GM21528 (cell line): ENCODE data around the gene STAU1.
"Not testable (repeated sequence)": the region's sequence is repeated elsewhere in the genome, so short reads cannot be mapped to it uniquely, and the experiment has no call there.

Experiments
- ATAC-seq: cut with Tn5 transposase; IDR thresholded peaks from one replicate; pipeline ENCODE4 v1.9.1; 2021; ENCODE audit warnings: mild to moderate bottlenecking, moderate library complexity; ENCODE audit not compliant: unreplicated experiment, low FRiP score

Gene STAU1, protein sequence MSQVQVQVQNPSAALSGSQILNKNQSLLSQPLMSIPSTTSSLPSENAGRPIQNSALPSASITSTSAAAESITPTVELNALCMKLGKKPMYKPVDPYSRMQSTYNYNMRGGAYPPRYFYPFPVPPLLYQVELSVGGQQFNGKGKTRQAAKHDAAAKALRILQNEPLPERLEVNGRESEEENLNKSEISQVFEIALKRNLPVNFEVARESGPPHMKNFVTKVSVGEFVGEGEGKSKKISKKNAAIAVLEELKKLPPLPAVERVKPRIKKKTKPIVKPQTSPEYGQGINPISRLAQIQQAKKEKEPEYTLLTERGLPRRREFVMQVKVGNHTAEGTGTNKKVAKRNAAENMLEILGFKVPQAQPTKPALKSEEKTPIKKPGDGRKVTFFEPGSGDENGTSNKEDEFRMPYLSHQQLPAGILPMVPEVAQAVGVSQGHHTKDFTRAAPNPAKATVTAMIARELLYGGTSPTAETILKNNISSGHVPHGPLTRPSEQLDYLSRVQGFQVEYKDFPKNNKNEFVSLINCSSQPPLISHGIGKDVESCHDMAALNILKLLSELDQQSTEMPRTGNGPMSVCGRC

DNA sequence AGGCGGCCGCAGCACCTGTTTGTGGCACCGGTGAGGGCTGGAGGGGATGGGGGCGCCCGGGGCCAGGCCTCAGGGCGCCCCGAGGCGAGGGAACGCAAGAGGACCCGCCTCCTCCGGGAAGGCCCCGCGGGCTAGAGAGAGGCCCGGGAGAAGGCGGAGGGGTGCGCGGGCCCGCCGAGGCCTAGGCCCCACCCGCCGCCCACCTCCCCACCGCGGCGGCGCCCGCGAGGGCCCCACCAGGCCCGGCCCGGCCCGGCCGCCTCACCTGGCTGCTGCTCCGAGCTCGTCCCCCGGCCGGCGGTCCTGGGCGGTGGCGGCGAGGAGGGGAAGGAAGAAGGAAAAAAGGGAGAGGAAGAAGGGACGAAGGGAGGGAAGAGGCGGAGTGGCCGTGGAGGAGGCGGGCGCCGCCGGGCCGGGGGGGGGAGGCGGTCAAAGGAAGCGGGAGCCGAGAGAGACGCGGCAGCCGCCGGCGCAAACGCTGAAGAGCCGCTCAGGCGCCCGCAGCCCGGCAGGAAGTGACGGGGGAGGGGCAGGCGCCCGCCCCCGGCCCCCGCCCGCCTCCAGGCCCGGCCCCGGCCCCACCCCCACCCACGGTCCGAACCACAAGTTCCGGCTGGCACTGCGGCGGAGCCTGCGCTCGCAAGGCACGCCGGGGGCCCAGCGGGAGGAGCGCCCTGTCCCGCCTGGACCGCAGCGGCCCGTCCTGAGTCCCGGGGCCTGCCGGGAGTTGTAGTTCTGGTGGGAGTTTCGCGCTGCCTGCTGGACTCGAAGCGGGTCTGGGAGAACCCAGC is at the start of gene STAU1:
Gene STAU1 (minus strand): TSS at position 484 of the 791 bp plus-strand sequence. CDS start 22,133 bp downstream, outside the sequence.
- peak; percentile 86 for ATAC-seq

DNA sequence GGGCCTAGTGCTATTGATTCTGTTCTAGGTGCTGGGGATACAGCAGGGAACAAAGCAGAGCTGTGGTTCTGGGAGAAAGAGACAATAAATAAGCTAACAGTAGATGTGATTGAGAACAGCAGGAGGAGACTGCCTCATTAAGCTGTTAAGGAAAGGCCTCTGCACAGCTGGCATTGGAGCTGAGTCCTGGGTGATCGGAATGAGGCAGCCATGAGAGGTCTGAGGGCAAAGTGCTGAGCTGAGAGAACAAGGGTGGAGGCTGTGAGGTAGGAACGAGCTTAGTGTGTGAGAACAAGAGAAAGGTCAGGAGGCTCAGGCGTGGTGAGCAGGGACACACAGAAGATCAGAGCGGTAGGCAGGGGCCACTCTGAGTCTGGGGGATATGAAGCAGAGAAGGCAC is 49.4 kb upstream of the STAU1 start:
- no peak for ATAC-seq

DNA sequence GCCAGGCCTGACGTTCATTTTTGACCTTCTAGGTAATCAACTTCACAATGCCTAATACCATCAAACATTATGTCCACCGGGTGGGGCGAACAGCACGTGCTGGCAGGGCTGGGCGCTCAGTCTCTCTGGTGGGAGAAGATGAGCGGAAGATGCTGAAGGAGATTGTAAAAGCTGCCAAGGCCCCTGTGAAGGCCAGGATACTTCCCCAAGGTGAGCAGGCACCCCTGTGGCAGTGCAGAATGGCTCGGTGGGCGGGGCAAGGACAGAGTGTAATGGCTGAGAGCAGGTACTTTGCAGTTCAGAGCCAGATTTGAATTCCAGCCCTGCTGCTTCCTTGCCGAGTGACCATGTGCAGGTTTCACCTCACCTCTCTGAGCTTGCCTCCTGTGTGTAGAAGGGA is 48.2 kb upstream of the STAU1 start:
- ATAC-seq: no peak

DNA sequence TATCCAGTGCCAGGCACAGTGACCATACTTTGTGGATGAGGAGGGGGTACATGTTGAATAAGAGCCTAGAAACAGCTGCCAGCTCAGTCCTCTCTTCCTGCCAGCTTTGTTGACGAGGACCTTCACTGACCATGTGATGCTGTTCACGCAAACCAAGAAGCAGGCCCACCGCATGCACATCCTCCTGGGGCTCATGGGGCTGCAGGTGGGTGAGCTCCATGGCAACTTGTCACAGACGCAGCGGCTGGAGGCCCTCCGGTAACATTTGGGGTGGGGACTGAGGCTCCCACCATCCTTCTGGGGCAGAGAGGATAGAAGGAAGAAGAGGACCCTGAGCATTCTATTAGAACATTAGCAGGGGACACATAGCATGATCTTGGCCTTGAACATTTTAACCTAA is 46.7 kb upstream of the STAU1 start:
- ATAC-seq: no peak

DNA sequence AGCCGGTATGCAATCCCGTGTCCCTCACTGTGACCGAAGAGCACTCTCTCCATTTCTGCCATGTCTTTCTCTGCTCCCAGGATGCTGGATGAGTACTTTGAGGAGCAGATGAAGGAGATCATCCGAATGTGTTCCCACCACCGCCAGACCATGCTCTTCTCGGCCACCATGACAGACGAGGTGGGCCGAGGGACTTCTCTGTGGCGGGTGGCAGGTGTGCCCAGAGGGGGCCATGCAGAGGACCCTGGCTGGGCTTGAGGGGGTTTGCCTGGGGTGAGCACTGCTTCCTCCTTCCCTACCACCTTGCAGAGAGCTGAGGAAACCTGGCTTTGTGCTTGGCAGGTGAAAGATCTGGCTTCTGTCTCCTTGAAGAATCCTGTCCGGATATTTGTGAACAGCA is 45.1 kb upstream of the STAU1 start:
- no peak for ATAC-seq

DNA sequence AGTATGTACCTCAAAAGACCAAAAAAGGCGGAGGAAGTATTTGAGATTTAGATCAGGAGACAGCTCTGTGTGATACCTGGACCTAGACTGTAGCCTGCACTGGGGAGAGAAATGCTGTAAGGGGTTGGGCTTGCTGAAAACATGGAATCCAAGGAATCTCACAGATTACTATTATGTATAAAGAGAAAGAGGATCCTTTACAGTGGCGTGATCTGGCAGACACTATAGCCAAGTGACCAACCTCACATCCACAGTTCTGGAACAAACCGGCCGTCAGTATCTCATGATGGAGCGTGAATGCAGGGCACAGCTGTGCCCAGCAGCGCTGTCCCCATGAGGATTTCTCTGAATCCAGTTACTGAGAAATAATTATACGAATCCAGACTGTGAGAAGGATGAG is 43.3 kb upstream of the STAU1 start:
- no peak for ATAC-seq

DNA sequence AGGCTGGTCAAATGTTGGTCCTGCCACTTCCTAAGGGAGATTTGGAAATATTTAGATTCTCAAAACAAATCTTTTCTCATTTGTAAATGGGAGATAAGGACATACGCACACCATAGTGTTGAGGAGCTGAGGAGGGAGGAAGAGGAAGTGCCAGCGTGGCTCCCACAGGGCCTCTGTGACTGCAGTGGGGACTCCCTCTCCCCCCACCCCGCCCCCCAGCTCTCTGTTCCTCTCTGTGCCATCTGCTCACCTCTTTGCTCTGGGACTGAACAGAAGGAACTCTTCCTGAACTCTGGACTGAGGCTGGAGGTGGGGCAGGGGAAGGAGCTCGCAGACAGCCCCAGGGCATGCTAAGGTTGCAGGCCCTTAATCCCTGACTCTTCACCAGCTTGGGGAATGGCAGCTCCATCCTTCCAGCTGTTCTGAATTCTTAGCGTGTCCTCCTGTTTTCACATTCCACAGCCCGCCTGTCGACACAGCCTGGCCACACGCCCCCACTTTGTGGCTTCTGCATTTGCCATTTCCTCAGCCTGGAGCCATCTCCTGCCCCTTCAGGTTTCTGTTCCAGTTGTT is 42.5 kb upstream of the STAU1 start:
- no peak for ATAC-seq

DNA sequence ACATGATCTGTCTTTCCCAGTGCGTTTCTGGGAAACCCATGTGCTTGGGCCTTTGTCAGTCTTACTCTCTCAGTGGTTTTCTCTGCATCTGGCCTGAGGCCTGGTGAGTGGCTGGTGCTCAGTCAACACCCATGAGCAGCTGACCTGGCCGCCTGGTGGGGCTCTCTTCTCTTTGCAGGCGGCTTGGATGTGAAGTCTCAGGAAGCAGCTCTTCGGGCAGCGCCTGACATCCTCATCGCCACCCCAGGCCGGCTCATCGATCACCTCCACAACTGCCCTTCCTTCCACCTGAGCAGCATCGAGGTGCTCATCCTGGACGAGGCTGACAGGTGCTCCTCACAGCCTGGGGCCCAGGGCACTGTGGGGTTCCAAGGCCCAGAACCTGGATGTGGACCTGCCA is 41.9 kb upstream of the STAU1 start:
- no peak for ATAC-seq

DNA sequence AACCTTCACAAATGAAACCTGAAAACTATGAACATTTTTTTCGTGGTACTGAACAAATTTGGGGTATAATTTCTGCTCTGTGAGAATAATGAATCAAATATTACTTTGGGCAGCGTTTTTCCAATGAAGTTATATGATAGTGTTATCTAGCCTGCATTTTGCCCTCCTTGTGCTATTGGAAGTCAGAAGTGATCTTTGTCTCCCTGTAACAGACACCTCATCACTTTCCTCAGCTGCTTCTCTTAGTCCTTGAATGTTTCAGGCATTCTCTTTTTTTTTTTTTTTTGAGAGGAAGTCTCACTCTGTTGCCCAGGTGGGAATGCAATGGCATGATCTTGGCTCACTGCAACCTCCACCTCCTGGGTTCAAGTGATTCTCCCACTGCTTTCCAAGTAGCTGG is 41.2 kb upstream of the STAU1 start:
- no peak for ATAC-seq

DNA sequence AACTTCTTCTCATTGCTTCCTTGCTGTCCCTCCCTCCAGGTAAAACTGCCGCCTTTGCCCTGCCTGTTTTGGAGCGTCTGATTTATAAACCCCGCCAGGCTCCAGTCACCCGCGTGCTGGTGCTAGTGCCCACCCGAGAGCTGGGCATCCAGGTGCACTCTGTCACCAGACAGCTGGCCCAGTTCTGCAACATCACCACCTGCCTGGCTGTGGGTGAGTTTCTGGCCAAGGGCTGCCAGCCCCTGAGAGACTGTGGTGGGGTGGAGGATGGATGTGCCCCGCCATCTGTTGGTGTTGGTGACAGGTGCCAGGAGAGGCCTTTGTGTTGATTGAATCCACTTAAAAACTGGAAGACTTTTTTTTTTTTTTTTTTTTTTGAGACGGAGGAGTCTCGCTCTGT is 40.5 kb upstream of the STAU1 start:
- ATAC-seq: no peak

DNA sequence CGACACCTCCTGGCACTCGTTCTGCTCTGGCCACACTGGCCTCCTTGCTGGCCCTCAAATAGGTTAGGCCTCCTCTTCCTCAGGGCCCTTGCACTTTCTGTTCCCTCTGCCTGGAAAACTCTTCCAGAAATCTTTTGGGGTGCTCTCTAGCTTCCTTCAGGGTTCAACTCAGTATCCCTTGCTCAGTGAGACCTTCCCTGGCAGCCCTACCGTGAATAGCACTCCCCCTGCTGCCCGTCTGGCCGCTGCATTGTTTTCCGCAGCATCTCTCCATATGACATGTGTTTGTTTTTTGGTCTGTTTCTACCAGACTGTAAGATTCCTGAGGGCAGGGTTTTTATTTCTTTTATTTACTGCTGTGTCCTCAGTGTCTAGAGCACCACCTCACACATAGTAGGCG is 37.8 kb upstream of the STAU1 start:
- no peak for ATAC-seq

DNA sequence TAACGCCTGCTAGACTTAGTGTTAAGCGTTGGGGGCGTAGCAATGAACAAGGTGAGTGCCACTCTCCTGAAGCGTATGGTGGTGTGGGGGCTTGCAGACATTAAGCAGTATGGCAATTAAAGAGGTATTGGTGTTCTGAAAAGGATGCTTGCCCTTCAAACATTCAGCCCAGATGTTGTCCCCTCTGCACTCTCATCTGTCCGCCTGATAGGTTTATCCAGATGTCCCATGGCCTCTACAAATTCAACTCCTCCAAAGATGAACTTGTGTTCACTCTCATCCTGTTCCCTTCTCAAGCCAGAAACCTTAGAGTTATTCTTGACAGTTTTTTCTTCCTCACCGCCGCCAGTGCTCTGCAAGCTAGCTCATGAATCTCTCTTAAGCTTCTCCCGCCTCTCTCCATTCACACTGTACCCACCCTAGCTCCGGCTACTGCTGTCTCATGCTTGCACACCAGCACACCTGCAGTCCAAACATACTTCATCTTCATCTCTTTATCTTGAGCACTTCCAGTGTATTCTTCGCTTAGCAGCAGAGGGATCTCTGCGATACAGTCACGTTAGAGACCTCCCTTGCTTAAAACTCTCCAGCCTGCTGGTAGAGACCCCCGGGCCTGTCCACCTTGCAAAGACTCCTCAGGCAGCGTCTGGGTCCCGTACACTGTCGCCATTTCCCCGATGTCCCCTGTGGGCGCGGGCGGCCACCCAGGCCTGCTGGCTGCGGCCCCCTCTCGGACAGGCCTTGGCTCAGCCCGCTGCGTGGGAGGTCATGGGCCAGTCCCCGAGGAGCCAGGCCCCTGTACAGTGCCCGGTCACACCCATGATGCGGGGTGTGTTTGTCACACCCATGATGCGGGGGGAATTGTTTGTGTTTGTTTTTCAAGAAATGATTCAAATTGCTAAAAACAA is 32.0 kb upstream of the STAU1 start:
- ATAC-seq: no peak

DNA sequence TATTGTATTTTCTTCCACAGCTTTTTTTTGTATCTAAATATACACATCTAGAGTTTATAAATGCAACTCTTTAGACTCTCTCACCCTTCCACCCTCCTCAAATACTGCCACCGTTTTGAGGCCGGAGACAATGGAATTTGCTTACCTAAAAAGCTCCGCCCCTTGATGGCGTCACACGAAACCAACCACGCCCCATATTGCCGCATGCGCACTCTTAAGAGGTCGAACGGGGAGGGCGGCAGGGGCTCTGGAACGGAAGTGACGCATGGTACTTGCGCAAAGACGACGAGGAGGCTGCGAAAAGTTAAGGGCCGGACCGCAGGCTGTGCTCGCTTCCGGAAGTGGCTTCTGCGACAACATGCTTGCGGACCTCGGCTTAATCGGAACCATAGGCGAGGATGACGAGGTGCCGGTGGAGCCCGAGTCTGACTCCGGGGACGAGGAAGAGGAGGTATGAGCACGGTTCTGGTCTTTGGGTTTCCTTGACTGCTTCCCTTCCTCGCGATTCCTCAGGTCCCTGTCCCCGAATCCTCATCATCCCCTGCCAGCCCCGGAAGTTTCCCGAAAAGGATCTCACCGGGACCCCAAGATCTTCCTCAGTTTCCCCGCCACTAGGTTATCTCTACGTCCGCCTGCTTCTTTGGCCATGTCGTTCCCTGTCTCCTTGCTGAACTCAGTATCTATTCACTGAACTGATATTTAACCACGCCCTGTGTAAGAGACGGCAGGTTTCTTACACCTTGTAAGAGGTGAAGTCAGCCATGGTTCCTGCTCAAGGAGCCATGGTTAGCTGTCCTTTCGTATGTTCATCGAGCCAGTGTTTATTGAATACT is 31.2 kb upstream of the STAU1 start, which contains the start of gene DDX27:
Gene DDX27 (plus strand): TSS at position 326 of the 833 bp plus-strand sequence. CDS start 33 bp downstream, at position 359.
- peak; percentile 82 for ATAC-seq

DNA sequence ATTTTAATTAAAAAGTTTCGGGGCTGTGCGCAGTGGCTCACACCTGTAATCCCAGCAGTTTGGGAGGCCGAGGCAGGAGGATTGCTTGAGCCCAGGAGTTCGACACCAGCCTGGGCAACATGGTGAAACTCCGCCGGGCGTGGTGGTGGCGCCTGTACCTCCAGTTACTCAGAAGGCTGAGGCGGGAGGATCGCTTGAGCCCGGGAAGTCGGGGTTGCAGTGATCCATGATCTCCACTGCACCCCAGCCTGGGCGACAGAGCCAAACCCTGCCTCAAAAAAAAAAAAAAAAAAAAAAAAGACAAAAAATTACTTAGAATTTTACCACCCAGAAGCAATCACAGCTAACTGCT is 30.6 kb upstream of the STAU1 start:
- ATAC-seq: not testable (repeated sequence)

DNA sequence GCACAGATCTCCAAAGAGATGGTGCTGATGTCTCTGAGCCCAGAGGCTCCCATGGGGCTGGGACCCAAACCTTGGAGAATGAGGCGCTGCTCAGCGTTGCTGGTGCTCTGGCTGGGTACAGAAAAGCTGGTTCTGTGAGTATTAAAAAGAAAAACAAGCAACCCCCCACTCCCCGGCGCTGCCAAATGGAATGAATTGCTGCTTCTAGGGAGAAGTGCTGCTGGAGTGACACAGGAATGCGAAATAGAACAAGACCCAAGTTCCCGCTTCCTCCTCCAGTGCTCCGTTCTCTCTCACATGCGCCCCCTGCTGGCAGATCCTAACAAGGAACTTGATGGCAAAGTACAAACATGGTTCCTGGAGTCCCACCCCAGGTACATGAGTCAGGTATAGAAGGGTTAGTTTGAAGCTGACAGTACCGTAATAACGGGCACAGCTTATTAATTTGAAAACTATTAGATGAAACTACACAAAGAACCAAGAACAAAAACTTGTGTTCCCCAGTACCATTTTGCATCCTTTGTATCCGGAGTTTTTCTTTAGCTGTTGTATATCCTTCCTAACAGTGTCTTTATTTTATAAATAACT is 29.0 kb upstream of the STAU1 start:
- ATAC-seq: peak; percentile 35

DNA sequence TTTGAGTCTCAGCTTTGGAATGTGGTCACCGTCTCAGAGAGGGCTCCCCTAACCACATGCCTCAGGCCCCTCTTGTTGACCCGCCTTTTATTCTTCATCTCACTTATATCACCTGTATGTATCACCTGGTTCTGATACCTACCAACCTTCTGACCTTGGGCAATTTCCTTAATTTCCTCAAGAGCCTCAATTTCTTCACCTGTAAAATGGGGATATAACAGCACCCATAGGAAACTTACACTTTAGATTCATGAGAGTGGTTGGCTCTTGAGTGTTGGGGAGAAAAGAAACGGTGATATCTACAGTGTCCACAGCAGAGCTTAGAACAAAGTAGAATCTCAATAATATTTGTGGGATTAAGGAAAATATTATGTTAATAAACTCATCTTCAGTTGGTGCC is 27.1 kb upstream of the STAU1 start:
- ATAC-seq: no peak

DNA sequence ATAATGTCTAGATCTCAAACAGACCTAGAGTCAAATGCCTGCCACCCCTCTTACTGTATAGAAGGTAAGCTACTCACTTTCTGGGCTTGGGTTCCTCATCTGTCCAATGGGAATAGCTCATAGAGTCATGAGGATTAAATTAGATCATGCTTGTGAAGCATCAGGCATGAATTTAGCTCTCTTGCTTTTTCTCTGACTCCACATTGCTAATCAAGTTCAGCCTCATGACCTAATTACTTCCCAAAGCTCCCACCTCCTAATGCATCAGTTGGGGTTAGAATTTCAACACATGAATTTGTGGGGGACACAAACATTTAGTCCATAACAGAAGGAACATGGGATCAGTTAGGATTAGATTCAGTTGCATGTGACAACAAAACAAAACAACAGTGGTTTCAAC is 26.4 kb upstream of the STAU1 start:
- ATAC-seq: no peak

DNA sequence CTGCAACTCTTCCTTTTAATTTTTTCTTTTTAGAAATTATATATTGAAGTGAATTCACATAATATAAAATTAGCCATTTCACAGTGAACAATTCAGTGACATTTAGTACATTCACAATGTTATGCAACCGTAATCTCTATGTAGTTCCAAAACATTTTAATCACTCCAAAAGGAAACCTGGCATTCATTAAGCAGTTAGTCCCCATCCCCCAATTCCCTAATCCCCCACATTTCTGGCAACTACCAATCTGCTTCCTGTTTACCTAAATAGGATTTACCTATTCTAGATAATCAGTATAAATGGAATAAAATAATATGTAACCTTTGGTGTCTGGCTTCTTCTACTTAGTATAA is 22.6 kb upstream of the STAU1 start:
- ATAC-seq: no peak
